DOHH2 (cell line): ENCODE measurements around the gene ADAT1.

Source experiments
- EZH2phosphoT487 ChIP-seq: fragments of 200-600 bp; sonication (generic); IDR thresholded peaks from 2 replicates; pipeline ENCODE4 v1.6.1; 2017; ENCODE audit warnings: borderline replicate concordance, mild to moderate bottlenecking, antibody characterized with exemption, low read length, moderate library complexity, mixed read lengths
- TF ChIP-seq, protein P1 (sequence below): fragments of 200-600 bp; sonication (generic); IDR thresholded peaks from one replicate; pipeline ENCODE4 v1.5.1; 2014; ENCODE audit warnings: antibody characterized with exemption, mild to moderate bottlenecking, low read depth, low read length; ENCODE audit not compliant: poor library complexity, severe bottlenecking

DNA sequence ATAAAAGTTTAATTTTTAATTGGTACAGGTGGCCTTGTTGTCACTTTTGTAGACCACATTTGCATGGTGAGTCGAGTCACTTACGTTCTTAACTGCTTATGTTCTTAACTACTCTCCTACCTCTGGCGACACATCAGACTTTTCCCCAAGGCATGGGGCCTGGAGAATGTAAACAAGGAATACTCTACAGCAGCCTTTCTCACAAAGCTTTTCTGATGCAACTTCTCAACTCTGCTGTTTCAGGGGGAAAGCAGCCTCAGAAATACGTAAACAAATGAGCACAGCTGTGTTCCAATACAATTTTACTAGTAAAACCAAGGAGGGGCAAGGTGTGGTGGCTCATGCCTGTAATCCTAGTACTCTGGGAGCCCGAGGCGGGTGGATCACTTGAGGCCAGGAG is 17.5 kb upstream of the ADAT1 start:
- no peak for TF ChIP-seq EZH2phosphoT487
- TF ChIP-seq, protein P1, sequence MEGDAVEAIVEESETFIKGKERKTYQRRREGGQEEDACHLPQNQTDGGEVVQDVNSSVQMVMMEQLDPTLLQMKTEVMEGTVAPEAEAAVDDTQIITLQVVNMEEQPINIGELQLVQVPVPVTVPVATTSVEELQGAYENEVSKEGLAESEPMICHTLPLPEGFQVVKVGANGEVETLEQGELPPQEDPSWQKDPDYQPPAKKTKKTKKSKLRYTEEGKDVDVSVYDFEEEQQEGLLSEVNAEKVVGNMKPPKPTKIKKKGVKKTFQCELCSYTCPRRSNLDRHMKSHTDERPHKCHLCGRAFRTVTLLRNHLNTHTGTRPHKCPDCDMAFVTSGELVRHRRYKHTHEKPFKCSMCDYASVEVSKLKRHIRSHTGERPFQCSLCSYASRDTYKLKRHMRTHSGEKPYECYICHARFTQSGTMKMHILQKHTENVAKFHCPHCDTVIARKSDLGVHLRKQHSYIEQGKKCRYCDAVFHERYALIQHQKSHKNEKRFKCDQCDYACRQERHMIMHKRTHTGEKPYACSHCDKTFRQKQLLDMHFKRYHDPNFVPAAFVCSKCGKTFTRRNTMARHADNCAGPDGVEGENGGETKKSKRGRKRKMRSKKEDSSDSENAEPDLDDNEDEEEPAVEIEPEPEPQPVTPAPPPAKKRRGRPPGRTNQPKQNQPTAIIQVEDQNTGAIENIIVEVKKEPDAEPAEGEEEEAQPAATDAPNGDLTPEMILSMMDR, result no peak
